Neural progenitor cell (in vitro differentiated cells): ENCODE results near the gene NTN4.

Source experiments
- CTCF ChIP-seq: fragments of 200-600 bp; sonication (generic); IDR thresholded peaks from 2 replicates; pipeline ENCODE4 v1.5.1; 2017; ENCODE audit warnings: antibody characterized with exemption, mild to moderate bottlenecking
- EZH2 ChIP-seq: fragments of 200-600 bp; sonication (generic); IDR thresholded peaks from 2 replicates; pipeline ENCODE4 v1.6.1; 2017; ENCODE audit warnings: antibody characterized with exemption, mild to moderate bottlenecking, moderate library complexity
- EZH2phosphoT487 ChIP-seq: fragments of 200-600 bp; sonication (generic); IDR thresholded peaks from 2 replicates; pipeline ENCODE4 v1.6.1; 2017; ENCODE audit warnings: antibody characterized with exemption

GRCh38 chr12:95633732-95634465 is 156.7 kb downstream of the NTN4 start:
- TF ChIP-seq CTCF (no peak), EZH2 (no peak), EZH2phosphoT487 (no peak)
